GM19239 (cell line): ENCODE measurements around the gene REPS2.

ENCODE experiments used
- DNase-seq: peaks from one replicate; pipeline ENCODE4 v3.0.0; 2011; ENCODE audit warnings: low spot score; ENCODE audit not compliant: insufficient read length
- FAIRE-seq: peaks from 2 replicates; lab custom pipeline; 2011; peaks lifted over from hg19 to GRCh38; lab: Jason Lieb, UNC

REPS2 gene

DNA sequence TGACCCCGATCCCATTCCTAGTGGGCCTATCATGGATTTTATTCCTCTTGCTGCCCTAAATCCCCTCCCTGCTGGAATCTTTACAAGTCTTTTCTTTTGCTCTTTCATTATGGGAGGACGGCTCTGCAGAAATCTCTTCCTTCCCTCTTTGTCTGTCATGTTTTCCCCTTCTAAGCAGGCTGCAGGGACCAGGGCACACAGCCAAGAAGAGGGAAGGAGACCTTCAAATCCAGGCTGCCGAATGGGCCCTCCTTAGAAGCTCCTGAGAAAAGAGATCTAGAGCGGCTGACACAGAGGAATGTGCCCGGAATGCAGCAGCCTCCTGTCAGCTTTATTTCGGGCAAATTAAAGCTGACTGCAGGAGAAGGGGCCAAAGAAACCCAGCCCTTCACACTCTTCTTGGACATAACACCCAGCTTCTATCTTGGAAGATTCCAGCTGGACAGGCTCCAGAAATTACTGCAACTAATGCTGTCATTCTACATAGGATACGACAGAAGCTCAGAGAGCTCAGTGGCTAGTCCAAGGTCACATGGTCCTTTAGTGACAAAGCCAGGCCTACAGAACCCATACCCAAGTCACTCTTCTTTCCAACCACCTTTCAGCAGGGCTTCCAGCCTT is 240.8 kb downstream of the REPS2 start:
- FAIRE-seq = no peak
- no peak for DNase-seq

DNA sequence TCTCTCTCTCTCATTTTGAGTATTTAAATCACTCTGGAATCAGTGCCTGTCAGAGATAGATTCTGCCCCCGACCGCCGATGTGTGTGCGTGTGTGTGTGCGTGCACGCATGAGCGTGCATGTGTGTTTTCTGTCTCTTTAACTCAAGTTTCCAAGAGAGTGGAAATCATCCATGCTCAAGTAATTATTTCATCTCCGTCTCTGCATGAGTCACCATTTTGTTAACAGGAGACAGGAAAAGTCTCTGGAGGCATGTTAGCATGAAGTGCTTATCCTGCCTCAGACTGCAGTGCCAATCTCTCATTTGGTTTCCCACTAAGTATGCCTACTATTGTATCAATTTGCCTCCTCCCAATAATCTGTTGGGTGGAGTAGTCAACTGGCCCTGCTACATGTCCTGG is 245.6 kb downstream of the REPS2 start:
- DNase-seq = no peak
- no peak for FAIRE-seq
